ENCODE results near the gene MALRD1. TPM values are rescaled to one million over a fixed set of nuclear protein-coding genes. Genes with fewer than 3 reads are reported as not detected.

Gene MALRD1
- total RNA-seq, 6 experiments from 2014 or later, result 0.29 to 0.49 (median 0.34) TPM; not detected in 2

GRCh38 chr10:19683356-19683755, 634.8 kb downstream of the MALRD1 start:
- intact Hi-C loops (cut with DNase I), result no loop called here

GRCh38 chr10:19683960-19684359, 635.4 kb downstream of the MALRD1 start:
- no peak overlapping the region for H3K4me3 ChIP-seq
- peak in 3 of 4 donors; percentile 8 to 29 (median 25) for TF ChIP-seq CTCF (IDR thresholded peaks at IDR 0.05)
- no peak for TF ChIP-seq POLR2A (IDR thresholded peaks at IDR 0.05)
- intact Hi-C loops (cut with DNase I), result no loop called here
- WGBS (ENCODE audit: insufficient coverage, low coverage, low lambda C conversion rate, missing lambda C conversion rate), result 31% methylated on average over 5 of the region's 5 CpGs
- DNase-seq (no peak), ATAC-seq (no peak)
- H3K9me3 ChIP-seq, result no peaks in the 10 kb centered on the region
- H3K27ac ChIP-seq, result no peak overlapping the region
- H3K27me3 ChIP-seq, result no peaks in the 10 kb centered on the region
- no peaks in the 10 kb centered on the region for H3K4me1 ChIP-seq
- H3K36me3 ChIP-seq, result no peaks in the 10 kb centered on the region

More at GRCh38 chr10:19683356-19683755, 634.8 kb downstream of the MALRD1 start:
- H3K36me3 ChIP-seq, result no peaks in the 10 kb centered on the region
- no peak overlapping the region for H3K4me3 ChIP-seq
- no peaks in the 10 kb centered on the region for H3K27me3 ChIP-seq
- no peak overlapping the region for H3K27ac ChIP-seq
- ATAC-seq (no peak), DNase-seq (no peak)
- no peaks in the 10 kb centered on the region for H3K9me3 ChIP-seq
- TF ChIP-seq CTCF (IDR thresholded peaks at IDR 0.05) (no peak), POLR2A (IDR thresholded peaks at IDR 0.05) (no peak)
- H3K4me1 ChIP-seq, result no peaks in the 10 kb centered on the region
- WGBS (ENCODE audit: insufficient coverage, low coverage, low lambda C conversion rate, missing lambda C conversion rate), result 62% methylated on average over 3 of the region's 3 CpGs

- intact Hi-C loops (cut with DNase I), result no loop called here
- no peak for TF ChIP-seq POLR2A (IDR thresholded peaks at IDR 0.05)
- no peaks in the 10 kb centered on the region for H3K4me1 ChIP-seq
- ATAC-seq, result no peak
- H3K36me3 ChIP-seq, result no peaks in the 10 kb centered on the region
- no peaks in the 10 kb centered on the region for H3K9me3 ChIP-seq
- H3K27ac ChIP-seq, result no peak overlapping the region
- no peaks in the 10 kb centered on the region for H3K27me3 ChIP-seq
- no peak for DNase-seq
- 100% methylated on average over 1 of the region's 3 CpGs for WGBS (ENCODE audit: insufficient coverage, low coverage, low lambda C conversion rate, missing lambda C conversion rate)
- H3K4me3 ChIP-seq, result no peak overlapping the region
Observed at GRCh38 chr10:19688344-19688743, 639.7 kb downstream of the MALRD1 start.

- 53% methylated on average over 3 of the region's 3 CpGs for WGBS (ENCODE audit: insufficient coverage, low coverage, low lambda C conversion rate, missing lambda C conversion rate)
- no peak overlapping the region for H3K27ac ChIP-seq
- no peaks in the 10 kb centered on the region for H3K27me3 ChIP-seq
- DNase-seq (no peak), ATAC-seq (no peak)
- no peak for TF ChIP-seq CTCF (IDR thresholded peaks at IDR 0.05)
- TF ChIP-seq POLR2A (IDR thresholded peaks at IDR 0.05), result no peak
- H3K36me3 ChIP-seq, result no peaks in the 10 kb centered on the region
- intact Hi-C loops (cut with DNase I), result no loop called here
- H3K4me3 ChIP-seq, result no peak overlapping the region
- no peaks in the 10 kb centered on the region for H3K4me1 ChIP-seq
- H3K9me3 ChIP-seq, result no peaks in the 10 kb centered on the region
Observed at GRCh38 chr10:19689231-19689630, 640.6 kb downstream of the MALRD1 start.

GRCh38 chr10:19699299-19699698, 650.7 kb downstream of the MALRD1 start:
- 75% methylated on average over 3 of the region's 3 CpGs for WGBS (ENCODE audit: insufficient coverage, low coverage, low lambda C conversion rate, missing lambda C conversion rate)
- no peaks in the 10 kb centered on the region for H3K36me3 ChIP-seq
- H3K9me3 ChIP-seq, result no peaks in the 10 kb centered on the region
- H3K27me3 ChIP-seq, result no peaks in the 10 kb centered on the region
- no peak for DNase-seq
- ATAC-seq, result no peak
- H3K27ac ChIP-seq, result no peak overlapping the region
- no peak overlapping the region for H3K4me3 ChIP-seq
- TF ChIP-seq POLR2A (IDR thresholded peaks at IDR 0.05) (no peak), CTCF (IDR thresholded peaks at IDR 0.05) (no peak)
- intact Hi-C loops (cut with DNase I), result no loop called here
- no peaks in the 10 kb centered on the region for H3K4me1 ChIP-seq

Data from right lobe of liver (tissue), 6 donors.